ENCODE results near the gene ITIH1. TPM values are rescaled to one million over a fixed set of nuclear protein-coding genes. Genes with fewer than 3 reads are reported as not detected.

ITIH1 gene

GRCh38 chr3:52841211-52841980, 64.0 kb downstream of the ITIH1 start:
- Histone ChIP-seq H3K36me3 (replicated peaks in 1 of 2; ENCODE audit: control insufficient read depth in 2 of 2, insufficient read depth in 2 of 2, low read length in 2 of 2) (peaks cover 6 to 14% of the 10 kb centered on the region in 2 donors), H3K4ac (ENCODE audit: low read length) (no peak overlapping the region), H3K27me3 (ENCODE audit: control insufficient read depth in 3 of 3, insufficient read depth in 3 of 3, low read depth in 1 of 3, low read length in 3 of 3) (no peaks in the 10 kb centered on the region), H3K4me2 (ENCODE audit: insufficient read depth, low read length, poor library complexity, severe bottlenecking) (no peak overlapping the region), H2BK12ac (ENCODE audit: low read length) (no peak overlapping the region), H2AK5ac (ENCODE audit: low read depth, low read length) (no peak overlapping the region), H3K23ac (ENCODE audit: low read depth, low read length, poor library complexity) (no peak overlapping the region), H3K27ac (replicated peaks; ENCODE audit: low read length) (no peak overlapping the region), H2BK5ac (ENCODE audit: low read length) (no peak overlapping the region), H2AFZ (ENCODE audit: low read length) (no peak overlapping the region), H3K18ac (ENCODE audit: low read length) (peak overlapping the region; percentile 15), H4K91ac (ENCODE audit: low read depth, low read length, poor library complexity) (no peak overlapping the region), H2BK15ac (ENCODE audit: low read length) (no peak overlapping the region), H3K4me3 (ENCODE audit: low read length in 2 of 2) (no peak overlapping the region), H2BK120ac (ENCODE audit: low read depth, low read length) (no peak overlapping the region), H3K4me1 (ENCODE audit: control insufficient read depth in 2 of 2, insufficient read depth in 1 of 2, low read depth in 1 of 2, low read length in 2 of 2) (peaks cover 0 to 13% of the 10 kb centered on the region in 2 donors), H3K9ac (ENCODE audit: low read depth, low read length, poor library complexity) (no peak overlapping the region), H3K9me3 (replicated peaks in 1 of 2; ENCODE audit: control insufficient read depth in 2 of 2, insufficient read depth in 1 of 2, low read depth in 1 of 2, low read length in 2 of 2) (no peaks in the 10 kb centered on the region), H3K79me1 (ENCODE audit: low read depth, low read length) (no peaks in the 10 kb centered on the region), H3K14ac (ENCODE audit: low read length) (no peak overlapping the region), H4K8ac (ENCODE audit: low read depth, low read length) (no peak overlapping the region)
- no peak for DNase-seq (ENCODE audit: low spot score)
- no CpG with 5 or more reads among the region's 12 CpGs for WGBS, 2 donors (ENCODE audit: extremely low coverage in 2 of 2, insufficient read length in 2 of 2, insufficient replicate concordance in 1 of 2)

Small RNA genes lying within 50 kb of the gene (small RNA-seq; reads per million reads assigned to genes)
- gene AC006254.2 (ENCODE audit: insufficient read depth) (not detected), gene MUSTN1 (ENCODE audit: insufficient read depth) (not detected)
